Colonic mucosa (tissue), 4 donors: Measurements from ENCODE around the gene ASAH2B. TPM values are rescaled to one million over a fixed set of nuclear protein-coding genes. Genes with fewer than 3 reads are reported as not detected.
"Not testable (repeated sequence)": the region's sequence is repeated elsewhere in the genome, so short reads cannot be mapped to it uniquely, and the experiment has no call there.

Experiments used
- DNase-seq: peaks from one replicate; pipeline ENCODE4 v3.0.0-alpha.2; 2020
- H3K27ac ChIP-seq: fragments of 200-600 bp; one replicate; pipeline ENCODE4 v1.8.0; 2021
- H3K27me3 ChIP-seq: fragments of 200-600 bp; one replicate; pipeline ENCODE4 v1.8.0; 2021
- H3K36me3 ChIP-seq: fragments of 200-600 bp; one replicate; pipeline ENCODE4 v1.8.0; 2021
- H3K4me1 ChIP-seq: fragments of 200-600 bp; one replicate; pipeline ENCODE4 v1.8.0; 2021; ENCODE audit warnings: mild to moderate bottlenecking
- H3K4me3 ChIP-seq: fragments of 200-600 bp; one replicate; pipeline ENCODE4 v1.8.0; 2021
- H3K9ac ChIP-seq, 2 donors: one replicate each; pipeline ENCODE4 v1.7.0; 2013; ENCODE audit warnings: control low read depth in 2 of 2, low read depth in 2 of 2, low read length in 2 of 2
- H3K9me3 ChIP-seq: fragments of 200-600 bp; one replicate; pipeline ENCODE4 v1.8.0; 2021
- CTCF ChIP-seq: fragments of 200-600 bp; IDR thresholded peaks from one replicate; pipeline ENCODE4 v1.8.0; 2022; ENCODE audit warnings: antibody characterized with exemption, mild to moderate bottlenecking
- intact Hi-C: fragments of 100-400 bp; cut with DNase I; formaldehyde crosslinking; loops from one replicate; pipeline ENCODE4 v1.14.1; 2022
- total RNA-seq, 2 donors: library from RNA; stranded (reverse); fragmentation: NEBNext Ultra II Directional in 1 of 2; extraction: Animal tissue kit (Norgen Biotek cat#: 25700) in 1 of 2; gene quantifications; one replicate each; pipeline ENCODE4 v1.2.1, GENCODE V29; 2021
- donor health status: healthy.
- donor health status: DM: no; HTN: no; CAD: no.
- donor health status: DM: no; HTN: no; CAD: no.

The ASAH2B gene
- total RNA-seq, 2 donors from 2014 or later, result 3.2 to 6.7 TPM

GRCh38 chr10:50740293-50740648 lies 535 bp downstream of the ASAH2B start:
- Histone ChIP-seq H3K9ac (peak overlapping the region; percentile 45 to 77), H3K36me3 (no peaks in the 10 kb centered on the region), H3K4me1 (peaks cover 3% of the 10 kb centered on the region), H3K27me3 (no peaks in the 10 kb centered on the region), H3K27ac (peak overlapping the region; percentile 82), H3K4me3 (peak overlapping the region; percentile 71), H3K9me3 (no peaks in the 10 kb centered on the region)
- no peak for DNase-seq
- intact Hi-C loops, result no loop called here
- no peak for TF ChIP-seq CTCF

DNA sequence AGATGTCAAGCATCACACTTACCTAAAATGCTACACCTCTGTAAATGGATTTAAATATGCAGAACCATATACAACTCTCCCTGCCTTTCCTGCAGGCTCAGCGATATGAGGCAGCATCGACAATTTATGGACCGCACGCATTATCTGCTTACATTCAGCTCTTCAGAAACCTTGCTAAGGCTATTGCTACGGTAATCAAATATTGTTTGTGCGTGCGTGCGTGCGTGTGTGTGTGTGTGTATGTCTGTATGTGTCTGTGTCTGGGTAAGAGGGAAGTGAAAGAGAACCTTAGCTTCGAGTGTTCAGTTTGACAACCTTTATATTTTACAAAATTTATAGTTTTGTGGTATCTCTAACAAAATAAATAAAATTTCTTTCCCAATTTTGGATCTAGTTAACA lies 3.1 kb downstream of the ASAH2B start:
- H3K4me3 ChIP-seq, H3K27ac ChIP-seq, intact Hi-C loops, H3K9me3 ChIP-seq, DNase-seq, H3K9ac ChIP-seq, H3K36me3 ChIP-seq, H3K4me1 ChIP-seq, H3K27me3 ChIP-seq: not testable (repeated sequence)

GRCh38 chr10:50766774-50767513 lies 27.2 kb downstream of the ASAH2B start:
- DNase-seq, H3K9me3 ChIP-seq, H3K9ac ChIP-seq, H3K36me3 ChIP-seq, H3K27ac ChIP-seq, H3K4me1 ChIP-seq, intact Hi-C loops, H3K4me3 ChIP-seq, H3K27me3 ChIP-seq: not testable (repeated sequence)

- intact Hi-C loops, H3K27me3 ChIP-seq: not testable (repeated sequence)
Observed at GRCh38 chr10:50772042-50772441, 32.3 kb downstream of the ASAH2B start.

DNA sequence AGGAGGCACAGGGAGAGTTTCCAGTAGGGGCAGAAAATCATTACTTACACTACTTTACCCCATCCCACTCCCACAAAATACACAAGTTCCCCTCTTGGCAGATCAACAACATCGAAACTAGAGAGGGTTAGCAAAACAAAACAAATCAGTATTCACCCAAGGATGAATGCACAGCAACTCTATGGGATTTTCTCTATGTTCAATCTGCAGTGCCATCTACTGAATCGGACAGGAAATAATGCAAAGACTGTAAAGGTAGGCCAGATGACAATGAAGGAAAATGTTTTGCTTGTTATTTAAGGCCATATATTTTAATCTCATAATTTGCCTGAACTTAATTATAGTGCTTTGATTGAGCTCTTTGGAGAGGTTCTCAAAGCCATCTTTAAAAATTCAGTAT lies 35.1 kb downstream of the ASAH2B start:
- H3K27me3 ChIP-seq, DNase-seq, H3K27ac ChIP-seq, H3K36me3 ChIP-seq, H3K9ac ChIP-seq, intact Hi-C loops, H3K9me3 ChIP-seq, H3K4me1 ChIP-seq, H3K4me3 ChIP-seq: not testable (repeated sequence)

More at GRCh38 chr10:50772042-50772441, 32.3 kb downstream of the ASAH2B start:
- not testable (repeated sequence) for H3K9me3 ChIP-seq, H3K27ac ChIP-seq, DNase-seq, H3K4me3 ChIP-seq, H3K4me1 ChIP-seq, H3K36me3 ChIP-seq, H3K9ac ChIP-seq

DNA sequence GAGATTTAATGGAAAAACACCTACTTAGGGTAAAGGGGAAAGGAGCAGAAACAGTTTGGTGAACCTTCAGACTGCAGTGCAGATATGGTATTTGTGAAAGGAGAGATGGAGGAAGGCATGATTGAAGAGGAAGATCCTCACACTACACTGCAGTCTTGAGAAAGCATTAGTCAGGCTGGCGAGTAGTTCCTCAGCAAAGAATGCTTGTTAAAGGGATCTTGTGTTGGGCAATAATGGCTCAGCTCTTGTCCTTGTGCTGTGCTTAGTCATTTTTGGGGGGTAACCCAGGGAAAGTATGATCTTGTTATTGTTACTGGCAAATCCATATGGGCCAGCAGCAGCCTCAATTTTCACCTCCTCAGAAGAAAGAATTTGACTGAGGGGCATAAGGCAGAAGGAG lies 40.3 kb downstream of the ASAH2B start:
- DNase-seq, intact Hi-C loops, H3K9me3 ChIP-seq, H3K9ac ChIP-seq, H3K36me3 ChIP-seq, H3K4me1 ChIP-seq, H3K27me3 ChIP-seq, H3K4me3 ChIP-seq, H3K27ac ChIP-seq: not testable (repeated sequence)

DNA sequence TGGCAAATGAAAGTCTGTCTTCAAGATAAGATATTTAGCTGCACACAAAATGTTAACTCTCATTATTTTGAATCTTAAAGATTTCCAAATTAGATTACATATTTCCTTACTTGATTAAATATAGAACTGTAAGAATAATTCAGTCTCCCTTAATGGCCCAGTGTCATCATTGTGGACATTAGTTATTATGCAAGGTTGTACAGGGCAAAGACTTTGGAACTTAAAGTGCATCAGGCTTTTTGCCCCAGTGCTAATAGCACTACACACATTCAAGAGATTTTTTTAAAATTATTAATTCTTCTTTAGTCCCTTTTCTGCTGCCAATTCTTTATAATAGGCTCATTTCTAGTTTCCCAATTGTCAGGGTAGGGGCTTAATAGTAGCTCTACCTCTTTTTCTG lies 42.3 kb downstream of the ASAH2B start:
- DNase-seq, H3K27me3 ChIP-seq, H3K4me3 ChIP-seq, H3K36me3 ChIP-seq, intact Hi-C loops, H3K4me1 ChIP-seq, H3K9me3 ChIP-seq, H3K9ac ChIP-seq, H3K27ac ChIP-seq: not testable (repeated sequence)

DNA sequence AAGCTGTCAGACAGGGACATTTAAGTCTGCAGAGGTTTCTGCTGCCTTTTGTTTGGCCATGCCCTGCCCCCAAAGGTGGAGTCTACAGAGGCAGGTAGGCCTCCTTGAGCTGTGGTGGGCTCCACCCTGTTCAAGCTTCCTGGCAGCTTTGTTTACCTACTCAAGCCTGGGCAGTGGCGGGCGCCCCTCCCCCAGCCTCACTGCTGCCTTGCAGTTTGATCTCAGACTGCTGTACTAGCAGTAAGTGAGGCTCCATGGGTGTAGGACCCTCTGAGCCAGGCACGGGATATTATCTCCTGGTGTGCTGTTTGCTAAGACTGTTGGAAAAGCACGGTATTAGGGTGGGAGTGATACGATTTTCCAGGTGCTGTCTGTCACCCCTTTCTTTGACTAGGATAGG lies 48.2 kb downstream of the ASAH2B start:
- H3K4me3 ChIP-seq, H3K4me1 ChIP-seq, H3K9me3 ChIP-seq, intact Hi-C loops, H3K9ac ChIP-seq, H3K27me3 ChIP-seq, H3K36me3 ChIP-seq, H3K27ac ChIP-seq: not testable (repeated sequence)
- DNase-seq, result peak; percentile 30

GRCh38 chr10:50788951-50789945 lies 49.5 kb downstream of the ASAH2B start:
- no peak for DNase-seq
- Histone ChIP-seq H3K36me3 (no peaks in the 10 kb centered on the region), H3K27me3 (no peaks in the 10 kb centered on the region), H3K4me1 (no peaks in the 10 kb centered on the region), H3K9me3 (no peaks in the 10 kb centered on the region), H3K27ac (no peak overlapping the region), H3K4me3 (no peak overlapping the region), H3K9ac (no peak overlapping the region)
- TF ChIP-seq CTCF, result peak; percentile 30
- intact Hi-C loops, result no loop called here
